Measurements from ENCODE around the gene SNX9.

DNA sequence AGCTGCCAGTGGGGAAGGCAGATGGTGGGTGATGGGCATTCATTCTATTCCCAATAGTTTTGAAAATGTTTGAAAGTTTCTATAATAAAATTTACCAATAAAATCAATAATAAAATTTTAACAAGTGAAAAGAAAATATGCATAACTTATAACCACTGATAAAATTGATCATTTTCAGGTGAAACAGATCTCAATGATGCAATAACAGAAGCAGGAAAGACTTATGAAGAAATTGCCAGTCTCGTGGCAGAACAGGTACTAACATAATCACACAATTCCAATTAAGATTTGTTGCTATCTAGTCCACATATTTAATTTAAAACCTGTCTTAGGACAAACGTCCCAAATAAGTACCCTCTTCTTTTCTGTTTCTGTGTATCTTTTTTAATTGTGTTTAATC, 112.7 kb downstream of the SNX9 start:
- no peak for TF ChIP-seq EZH2 (IDR thresholded peaks at IDR 0.05; ENCODE audit: low read length, missing control alignments)
- TF ChIP-seq, protein P1, sequence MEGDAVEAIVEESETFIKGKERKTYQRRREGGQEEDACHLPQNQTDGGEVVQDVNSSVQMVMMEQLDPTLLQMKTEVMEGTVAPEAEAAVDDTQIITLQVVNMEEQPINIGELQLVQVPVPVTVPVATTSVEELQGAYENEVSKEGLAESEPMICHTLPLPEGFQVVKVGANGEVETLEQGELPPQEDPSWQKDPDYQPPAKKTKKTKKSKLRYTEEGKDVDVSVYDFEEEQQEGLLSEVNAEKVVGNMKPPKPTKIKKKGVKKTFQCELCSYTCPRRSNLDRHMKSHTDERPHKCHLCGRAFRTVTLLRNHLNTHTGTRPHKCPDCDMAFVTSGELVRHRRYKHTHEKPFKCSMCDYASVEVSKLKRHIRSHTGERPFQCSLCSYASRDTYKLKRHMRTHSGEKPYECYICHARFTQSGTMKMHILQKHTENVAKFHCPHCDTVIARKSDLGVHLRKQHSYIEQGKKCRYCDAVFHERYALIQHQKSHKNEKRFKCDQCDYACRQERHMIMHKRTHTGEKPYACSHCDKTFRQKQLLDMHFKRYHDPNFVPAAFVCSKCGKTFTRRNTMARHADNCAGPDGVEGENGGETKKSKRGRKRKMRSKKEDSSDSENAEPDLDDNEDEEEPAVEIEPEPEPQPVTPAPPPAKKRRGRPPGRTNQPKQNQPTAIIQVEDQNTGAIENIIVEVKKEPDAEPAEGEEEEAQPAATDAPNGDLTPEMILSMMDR (conservative IDR thresholded peaks at IDR 0.05 in 1 of 2, IDR thresholded peaks at IDR 0.05 in 1 of 2; ENCODE audit: low read depth in 1 of 2, low read length in 2 of 2), result no peak

Measured in fibroblast of lung (primary cell).